ENCODE data around the gene SYNGAP1.

SYNGAP1 gene

GRCh38 chr6:33438978-33439594 is 19.2 kb downstream of the SYNGAP1 start:
- DNase-seq (ENCODE audit: low spot score) = no peak

- DNase-seq (ENCODE audit: low spot score) = no peak
These were observed 20.2 kb downstream of the SYNGAP1 start for GRCh38 chr6:33439956-33440648.

GRCh38 chr6:33440649-33441309 is 20.9 kb downstream of the SYNGAP1 start:
- no peak for DNase-seq (ENCODE audit: low spot score)

- no peak for DNase-seq (ENCODE audit: low spot score)
These were observed 21.6 kb downstream of the SYNGAP1 start for GRCh38 chr6:33441457-33441856.

- no peak for DNase-seq (ENCODE audit: low spot score)
These were observed 22.4 kb downstream of the SYNGAP1 start for GRCh38 chr6:33442283-33442682.

GRCh38 chr6:33443025-33443424 is 23.2 kb downstream of the SYNGAP1 start:
- DNase-seq (ENCODE audit: low spot score) = no peak

- no peak for DNase-seq (ENCODE audit: low spot score)
These were observed 24.0 kb downstream of the SYNGAP1 start for GRCh38 chr6:33443619-33444504.

GRCh38 chr6:33445119-33445603 is 25.3 kb downstream of the SYNGAP1 start:
- DNase-seq (ENCODE audit: low spot score) = no peak

GRCh38 chr6:33446356-33446755 is 26.5 kb downstream of the SYNGAP1 start:
- peak; percentile 49 for DNase-seq (ENCODE audit: low spot score)

- DNase-seq (ENCODE audit: low spot score) = peak; percentile 30
These were observed 30.6 kb downstream of the SYNGAP1 start for GRCh38 chr6:33450434-33450833.

- peak; percentile 28 for DNase-seq (ENCODE audit: low spot score)
These were observed 31.7 kb downstream of the SYNGAP1 start for GRCh38 chr6:33451606-33452005.

- no peak for DNase-seq (ENCODE audit: low spot score)
These were observed 32.6 kb downstream of the SYNGAP1 start for GRCh38 chr6:33452496-33452895.

- DNase-seq (ENCODE audit: low spot score) = no peak
These were observed 33.6 kb downstream of the SYNGAP1 start for GRCh38 chr6:33453393-33454008.

- peak; percentile 96 for DNase-seq (ENCODE audit: low spot score)
These were observed 34.4 kb downstream of the SYNGAP1 start, which contains the start of gene ZBTB9 for GRCh38 chr6:33454009-33454946. ZBTB9 (plus strand) TSS chr6:33454576; CDS start chr6:33455101, 525 bp downstream.

- no peak for DNase-seq (ENCODE audit: low spot score)
These were observed 35.2 kb downstream of the SYNGAP1 start for GRCh38 chr6:33455051-33455450.

- no peak for DNase-seq (ENCODE audit: low spot score)
These were observed 36.3 kb downstream of the SYNGAP1 start for GRCh38 chr6:33456156-33456555.

GRCh38 chr6:33458676-33459075 is 38.8 kb downstream of the SYNGAP1 start:
- no peak for DNase-seq (ENCODE audit: low spot score)

- no peak for DNase-seq (ENCODE audit: low spot score)
These were observed 39.4 kb downstream of the SYNGAP1 start for GRCh38 chr6:33459226-33459625.

- no peak for DNase-seq (ENCODE audit: low spot score)
These were observed 46.3 kb downstream of the SYNGAP1 start for GRCh38 chr6:33466075-33466735.

GRCh38 chr6:33467091-33467490 is 47.2 kb downstream of the SYNGAP1 start:
- DNase-seq (ENCODE audit: low spot score) = no peak
